ENCODE results near the gene TAP2. TPM values are rescaled to one million over a fixed set of nuclear protein-coding genes. Genes with fewer than 3 reads are reported as not detected.
"Not testable (repeated sequence)": the region's sequence is repeated elsewhere in the genome, so short reads cannot be mapped to it uniquely, and the experiment has no call there.

TAP2 gene
- total and polyA plus RNA-seq, 2 experiments from 2014 or later = 2.1 to 2.6 TPM

DNA sequence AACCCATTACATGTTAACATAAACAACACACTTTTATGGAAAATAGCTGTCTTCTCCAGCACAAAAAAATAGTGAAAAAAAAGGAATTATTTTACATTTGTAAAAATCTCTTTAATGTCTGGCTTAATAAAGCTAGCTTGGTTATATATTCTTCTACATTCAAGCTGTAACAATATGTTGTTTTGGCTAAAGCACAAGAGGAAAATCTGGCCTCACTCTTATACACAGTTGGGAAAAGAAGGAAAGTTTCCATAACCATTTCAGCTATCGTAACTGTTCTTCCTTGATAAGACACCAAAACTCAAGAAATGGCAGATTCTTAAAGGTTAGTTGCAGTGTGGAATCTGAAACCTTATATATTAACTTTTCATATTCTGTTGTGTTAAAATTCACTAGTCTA, 29.4 kb downstream of the TAP2 start:
- no peaks in the 10 kb centered on the region for H3K9me3 ChIP-seq (ENCODE audit: low read depth)
- H3K4me1 ChIP-seq (ENCODE audit: low read depth) = no peaks in the 10 kb centered on the region
- no peaks in the 10 kb centered on the region for H3K36me3 ChIP-seq
- TF ChIP-seq, protein P1, sequence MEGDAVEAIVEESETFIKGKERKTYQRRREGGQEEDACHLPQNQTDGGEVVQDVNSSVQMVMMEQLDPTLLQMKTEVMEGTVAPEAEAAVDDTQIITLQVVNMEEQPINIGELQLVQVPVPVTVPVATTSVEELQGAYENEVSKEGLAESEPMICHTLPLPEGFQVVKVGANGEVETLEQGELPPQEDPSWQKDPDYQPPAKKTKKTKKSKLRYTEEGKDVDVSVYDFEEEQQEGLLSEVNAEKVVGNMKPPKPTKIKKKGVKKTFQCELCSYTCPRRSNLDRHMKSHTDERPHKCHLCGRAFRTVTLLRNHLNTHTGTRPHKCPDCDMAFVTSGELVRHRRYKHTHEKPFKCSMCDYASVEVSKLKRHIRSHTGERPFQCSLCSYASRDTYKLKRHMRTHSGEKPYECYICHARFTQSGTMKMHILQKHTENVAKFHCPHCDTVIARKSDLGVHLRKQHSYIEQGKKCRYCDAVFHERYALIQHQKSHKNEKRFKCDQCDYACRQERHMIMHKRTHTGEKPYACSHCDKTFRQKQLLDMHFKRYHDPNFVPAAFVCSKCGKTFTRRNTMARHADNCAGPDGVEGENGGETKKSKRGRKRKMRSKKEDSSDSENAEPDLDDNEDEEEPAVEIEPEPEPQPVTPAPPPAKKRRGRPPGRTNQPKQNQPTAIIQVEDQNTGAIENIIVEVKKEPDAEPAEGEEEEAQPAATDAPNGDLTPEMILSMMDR (IDR thresholded peaks at IDR 0.05; ENCODE audit: low read depth, low read length) = no peak
- peaks cover 7% of the 10 kb centered on the region for H3K27me3 ChIP-seq
- DNase-seq (ENCODE audit: low read depth in 1 of 2, low spot score in 1 of 2) = no peak
- no peak overlapping the region for H3K27ac ChIP-seq
- no peak overlapping the region for H3K4me3 ChIP-seq

DNA sequence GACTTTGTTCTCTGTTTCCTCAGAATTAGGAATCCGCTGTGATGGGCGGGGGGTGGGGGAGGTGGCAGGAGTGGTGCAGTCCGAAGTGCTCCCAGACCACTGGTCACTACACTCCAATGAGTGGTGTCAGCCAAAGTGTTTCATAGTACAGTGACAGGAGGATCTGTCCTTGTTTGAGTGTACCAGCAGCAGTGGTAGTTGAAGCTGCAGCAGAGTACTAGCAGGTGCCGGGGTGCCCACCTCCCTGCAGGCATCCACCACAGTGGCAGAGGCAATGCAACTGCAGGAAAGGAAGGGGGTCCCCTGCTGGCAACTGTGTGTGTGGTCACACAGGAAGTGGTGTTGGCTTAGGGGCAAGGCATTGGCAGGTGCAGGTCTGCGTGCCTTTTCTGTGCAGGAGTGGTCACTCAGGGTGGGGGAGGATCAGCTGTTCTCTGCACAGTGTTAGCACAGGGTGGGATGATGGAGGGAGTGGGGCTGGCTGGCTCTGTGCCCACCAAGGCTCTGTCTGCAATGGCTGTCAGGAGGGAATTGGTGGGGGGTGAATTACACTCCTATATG, 31.4 kb downstream of the TAP2 start:
- Histone ChIP-seq H3K9me3 (ENCODE audit: low read depth) (no peaks in the 10 kb centered on the region), H3K27me3 (peaks cover 4% of the 10 kb centered on the region), H3K4me1 (ENCODE audit: low read depth) (no peaks in the 10 kb centered on the region), H3K27ac (no peak overlapping the region), H3K4me3 (no peak overlapping the region), H3K36me3 (no peaks in the 10 kb centered on the region)
- no peak for DNase-seq (ENCODE audit: low read depth in 1 of 2, low spot score in 1 of 2)
- TF ChIP-seq, protein P1 (IDR thresholded peaks at IDR 0.05; ENCODE audit: low read depth, low read length) = no peak

DNA sequence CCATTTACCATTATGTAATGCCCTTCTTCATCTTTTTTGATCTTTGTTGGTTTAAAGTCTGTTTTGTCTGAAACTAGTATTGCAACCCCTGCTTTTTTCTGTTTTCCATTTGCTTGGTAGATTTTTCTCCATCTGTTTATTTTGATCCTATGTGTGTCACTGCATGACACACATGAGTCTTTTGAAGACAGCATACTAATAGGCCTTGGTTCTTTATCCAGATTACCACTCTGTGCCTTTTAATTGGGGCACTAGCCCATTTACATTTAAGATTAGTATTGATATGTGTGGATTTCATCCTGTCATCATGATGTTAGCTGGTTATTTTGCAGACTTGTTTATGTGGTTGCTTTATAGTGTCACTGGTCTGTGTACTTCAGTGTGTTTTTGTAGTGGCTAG, 33.1 kb downstream of the TAP2 start:
- DNase-seq (ENCODE audit: low read depth in 1 of 2, low spot score in 1 of 2); H3K4me3 ChIP-seq; H3K27ac ChIP-seq; H3K4me1 ChIP-seq (ENCODE audit: low read depth); H3K27me3 ChIP-seq; H3K36me3 ChIP-seq; H3K9me3 ChIP-seq (ENCODE audit: low read depth): not testable (repeated sequence)

DNA sequence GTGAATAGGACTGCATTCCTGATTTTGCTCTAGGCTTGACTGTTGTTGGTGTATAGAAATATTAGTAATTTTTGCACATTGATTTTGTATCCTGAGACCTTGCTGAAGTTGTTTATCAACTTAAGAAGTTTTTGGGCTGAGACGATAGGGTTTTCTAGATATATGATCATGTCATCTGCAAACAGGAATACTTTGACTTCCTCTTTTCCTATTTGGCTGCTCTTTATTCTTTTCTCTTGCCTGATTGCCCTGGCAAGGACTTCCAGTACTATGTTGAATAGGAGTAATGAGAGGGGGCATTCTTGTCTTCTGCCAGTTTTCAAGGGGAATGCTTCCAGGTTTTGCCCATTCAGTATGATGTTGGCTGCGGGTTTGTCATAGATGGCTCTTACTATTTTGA, 35.1 kb downstream of the TAP2 start:
- TF ChIP-seq, protein P1 (IDR thresholded peaks at IDR 0.05; ENCODE audit: low read depth, low read length) = no peak
- DNase-seq (ENCODE audit: low read depth in 1 of 2, low spot score in 1 of 2) = no peak
- no peak overlapping the region for H3K27ac ChIP-seq
- no peaks in the 10 kb centered on the region for H3K36me3 ChIP-seq
- peaks cover 4% of the 10 kb centered on the region for H3K27me3 ChIP-seq
- no peaks in the 10 kb centered on the region for H3K9me3 ChIP-seq (ENCODE audit: low read depth)
- no peak overlapping the region for H3K4me3 ChIP-seq
- no peaks in the 10 kb centered on the region for H3K4me1 ChIP-seq (ENCODE audit: low read depth)

DNA sequence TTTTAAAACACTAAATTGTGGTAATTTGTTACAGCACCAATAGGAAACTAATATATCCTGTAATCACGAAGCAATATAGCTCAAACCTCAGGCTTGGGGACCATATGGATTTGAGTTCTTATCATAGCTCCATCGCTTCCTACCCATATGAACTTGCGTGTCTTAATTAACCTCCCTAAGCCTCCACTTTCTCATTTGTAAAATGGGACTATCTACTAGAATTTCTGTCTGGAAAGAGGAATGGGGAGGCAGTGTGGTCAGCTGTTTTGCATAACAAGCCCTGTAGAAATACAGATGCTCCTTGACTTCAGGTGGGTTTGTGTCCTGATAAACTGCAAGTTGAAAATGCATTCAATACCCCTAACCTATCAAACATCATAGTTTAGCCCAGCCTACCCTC, 38.8 kb downstream of the TAP2 start:
- no peak overlapping the region for H3K27ac ChIP-seq
- no peaks in the 10 kb centered on the region for H3K36me3 ChIP-seq
- H3K9me3 ChIP-seq (ENCODE audit: low read depth) = no peaks in the 10 kb centered on the region
- no peaks in the 10 kb centered on the region for H3K4me1 ChIP-seq (ENCODE audit: low read depth)
- no peak overlapping the region for H3K4me3 ChIP-seq
- DNase-seq (ENCODE audit: low read depth in 1 of 2, low spot score in 1 of 2) = no peak
- H3K27me3 ChIP-seq = peaks cover 9% of the 10 kb centered on the region
- TF ChIP-seq, protein P1 (IDR thresholded peaks at IDR 0.05; ENCODE audit: low read depth, low read length) = no peak

DNA sequence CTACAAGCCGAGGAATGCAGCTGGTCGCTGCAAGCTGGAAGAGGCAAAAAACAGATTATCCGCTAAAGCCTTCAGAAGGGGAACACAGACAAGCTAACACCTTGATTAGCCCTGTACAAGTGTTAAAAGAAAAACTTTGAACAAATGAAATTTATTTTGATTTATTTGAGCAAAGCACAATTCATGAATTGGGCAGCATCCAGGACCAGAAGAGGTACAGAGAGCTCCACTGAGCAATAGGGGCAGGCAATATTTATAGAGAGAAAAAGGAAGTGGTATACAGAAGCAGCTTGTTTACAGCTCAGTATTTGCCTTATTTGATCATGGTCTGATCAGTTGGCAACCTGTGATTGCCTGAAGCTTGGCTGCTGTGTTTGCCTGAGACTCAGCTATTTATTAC, 39.4 kb downstream of the TAP2 start:
- TF ChIP-seq, protein P1 (IDR thresholded peaks at IDR 0.05; ENCODE audit: low read depth, low read length) = no peak
- H3K27ac ChIP-seq = no peak overlapping the region
- peaks cover 12% of the 10 kb centered on the region for H3K27me3 ChIP-seq
- H3K9me3 ChIP-seq (ENCODE audit: low read depth) = no peaks in the 10 kb centered on the region
- H3K36me3 ChIP-seq = no peaks in the 10 kb centered on the region
- DNase-seq (ENCODE audit: low read depth in 1 of 2, low spot score in 1 of 2) = no peak
- no peak overlapping the region for H3K4me3 ChIP-seq
- H3K4me1 ChIP-seq (ENCODE audit: low read depth) = no peaks in the 10 kb centered on the region

Measured in cardiac muscle cell (in vitro differentiated cells and primary cell).